Endodermal cell (in vitro differentiated cells): ENCODE measurements around the gene SBF2. TPM values are rescaled to one million over a fixed set of nuclear protein-coding genes. Genes with fewer than 3 reads are reported as not detected.

Experiments used
- DNase-seq: peaks from one replicate; pipeline ENCODE4 v3.0.0-alpha.2; 2017
- H3K27ac ChIP-seq: 2 replicates; pipeline ENCODE4 v1.5.1; 2013; ENCODE audit warnings: mild to moderate bottlenecking, low read depth, low read length, moderate library complexity
- H3K27me3 ChIP-seq: 2 replicates; pipeline ENCODE4 v1.6.1; 2013; ENCODE audit warnings: mild to moderate bottlenecking, low read length, moderate library complexity; ENCODE audit not compliant: insufficient read depth, control insufficient read depth, poor library complexity, severe bottlenecking
- H3K36me3 ChIP-seq: 2 replicates; pipeline ENCODE4 v1.7.0; 2013; ENCODE audit warnings: mild to moderate bottlenecking, low read length, moderate library complexity; ENCODE audit not compliant: control insufficient read depth, insufficient read depth
- H3K4me1 ChIP-seq: one replicate; pipeline ENCODE4 v1.7.0; 2013; ENCODE audit warnings: low read length; ENCODE audit not compliant: control insufficient read depth, insufficient read depth
- H3K4me3 ChIP-seq: 2 replicates; pipeline ENCODE4 v1.5.1; 2013; ENCODE audit warnings: mild to moderate bottlenecking, low read length, moderate library complexity
- H3K9ac ChIP-seq: 2 replicates; pipeline ENCODE4 v1.6.1; 2013; ENCODE audit warnings: mild to moderate bottlenecking, low read length, moderate library complexity; ENCODE audit not compliant: poor library complexity, severe bottlenecking; ENCODE audit errors: extremely low read depth
- H3K9me3 ChIP-seq: 2 replicates; pipeline ENCODE4 v1.6.1; 2013; ENCODE audit warnings: mild to moderate bottlenecking, low read length, moderate library complexity; ENCODE audit not compliant: control insufficient read depth
- H3K27ac Mint-ChIP-seq: 2 replicates; pipeline ENCODE4 v1.8.0; 2020; ENCODE audit warnings: mixed read lengths
- H3K27me3 Mint-ChIP-seq: 2 replicates; pipeline ENCODE4 v1.8.0; 2021; ENCODE audit warnings: mild to moderate bottlenecking, mixed read lengths; ENCODE audit not compliant: insufficient read depth
- H3K36me3 Mint-ChIP-seq: 2 replicates; pipeline ENCODE4 v1.8.0; 2020; ENCODE audit warnings: low read depth, mixed read lengths
- H3K4me1 Mint-ChIP-seq: 2 replicates; pipeline ENCODE4 v1.8.0; 2020; ENCODE audit warnings: mixed read lengths
- H3K4me3 Mint-ChIP-seq: 2 replicates; pipeline ENCODE4 v1.8.0; 2020; ENCODE audit warnings: mild to moderate bottlenecking, moderate library complexity, mixed read lengths
- H3K9me3 Mint-ChIP-seq: 2 replicates; pipeline ENCODE4 v1.8.0; 2020; ENCODE audit warnings: mild to moderate bottlenecking, mixed read lengths
- CTCF ChIP-seq: fragments of 200-600 bp; sonication (generic); conservative IDR thresholded peaks from 2 replicates; pipeline ENCODE4 v1.5.0; 2021; ENCODE audit warnings: antibody characterized with exemption, mild to moderate bottlenecking
- WGBS, 2 experiments: methylation state at CpG; one replicate each; pipeline versions ENCODE4 v1.1.5 to v1.1.7; 2013; ENCODE audit warnings: missing lambda C conversion rate in 2 of 2, mixed read lengths in 1 of 2; ENCODE audit not compliant: insufficient coverage in 1 of 2, insufficient read length in 1 of 2; 5-methylcytosine and 5-hydroxymethylcytosine counted together
- total RNA-seq, 2 donors: library from RNA; stranded (reverse); fragmentation: NEBNext Ultra II Directional in 1 of 2; extraction: Animal tissue kit (Norgen Biotek cat#: 25700) in 1 of 2; gene quantifications; 2 replicates in 1 of 2; 3 replicates in 1 of 2; pipeline ENCODE4 v1.2.1, GENCODE V29; 2021

Gene SBF2
- total RNA-seq, 2 donors from 2014 or later = 27.1 to 32.5 TPM

- Mint-ChIP-seq H3K27me3 (no peaks in the 10 kb centered on the region), H3K4me1 (peaks cover 27% of the 10 kb centered on the region), H3K27ac (no peak overlapping the region), H3K36me3 (no peaks in the 10 kb centered on the region), H3K9me3 (no peaks in the 10 kb centered on the region), H3K4me3 (no peak overlapping the region)
- H3K27me3 ChIP-seq = no peaks in the 10 kb centered on the region
- no peak overlapping the region for H3K9ac ChIP-seq
- peaks cover 4% of the 10 kb centered on the region for H3K36me3 ChIP-seq
- H3K4me1 ChIP-seq = peaks cover 19% of the 10 kb centered on the region
- peaks cover 11% of the 10 kb centered on the region for H3K9me3 ChIP-seq
- WGBS, 2 experiments = no CpG with 5 or more reads among the region's 1 CpG
- no peak overlapping the region for H3K27ac ChIP-seq
- TF ChIP-seq CTCF = no peak
- no peak overlapping the region for H3K4me3 ChIP-seq
- no peak for DNase-seq
Observed at GRCh38 chr11:10017911-10018310, 276.1 kb downstream of the SBF2 start.

GRCh38 chr11:10017050-10017449 is 277.0 kb downstream of the SBF2 start:
- peaks cover 4% of the 10 kb centered on the region for H3K36me3 ChIP-seq
- Mint-ChIP-seq H3K4me1 (peaks cover 22% of the 10 kb centered on the region), H3K36me3 (peaks cover 1% of the 10 kb centered on the region), H3K27me3 (no peaks in the 10 kb centered on the region), H3K4me3 (no peak overlapping the region), H3K27ac (no peak overlapping the region), H3K9me3 (peaks cover under 1% of the 10 kb centered on the region)
- H3K4me3 ChIP-seq = no peak overlapping the region
- TF ChIP-seq CTCF = no peak
- no peak overlapping the region for H3K9ac ChIP-seq
- peaks cover 19% of the 10 kb centered on the region for H3K9me3 ChIP-seq
- 83% methylated on average over 1 of the region's 1 CpG; no CpG with 5 or more reads in 1 of the 2 experiments for WGBS, 2 experiments
- H3K27me3 ChIP-seq = no peaks in the 10 kb centered on the region
- peaks cover 14% of the 10 kb centered on the region for H3K4me1 ChIP-seq
- H3K27ac ChIP-seq = no peak overlapping the region
- no peak for DNase-seq

GRCh38 chr11:10012068-10012467 is 282.0 kb downstream of the SBF2 start:
- H3K4me1 ChIP-seq = no peaks in the 10 kb centered on the region
- no peak overlapping the region for H3K27ac ChIP-seq
- Mint-ChIP-seq H3K4me3 (no peak overlapping the region), H3K36me3 (peaks cover 22% of the 10 kb centered on the region), H3K27ac (no peak overlapping the region), H3K9me3 (peaks cover 50% of the 10 kb centered on the region), H3K4me1 (no peaks in the 10 kb centered on the region), H3K27me3 (no peaks in the 10 kb centered on the region)
- TF ChIP-seq CTCF = no peak
- H3K27me3 ChIP-seq = no peaks in the 10 kb centered on the region
- no peak for DNase-seq
- WGBS, 2 experiments = 90 to 92% methylated on average over 3 of the region's 3 CpGs
- no peak overlapping the region for H3K9ac ChIP-seq
- H3K36me3 ChIP-seq = peaks cover 17% of the 10 kb centered on the region
- no peak overlapping the region for H3K4me3 ChIP-seq
- peaks cover 69% of the 10 kb centered on the region for H3K9me3 ChIP-seq
